Measurements from ENCODE around the gene OPRD1. TPM values are rescaled to one million over a fixed set of nuclear protein-coding genes. Genes with fewer than 3 reads are reported as not detected.
"Not testable (repeated sequence)": the region's sequence is repeated elsewhere in the genome, so short reads cannot be mapped to it uniquely, and the experiment has no call there.

The OPRD1 gene
- not detected for total RNA-seq

DNA sequence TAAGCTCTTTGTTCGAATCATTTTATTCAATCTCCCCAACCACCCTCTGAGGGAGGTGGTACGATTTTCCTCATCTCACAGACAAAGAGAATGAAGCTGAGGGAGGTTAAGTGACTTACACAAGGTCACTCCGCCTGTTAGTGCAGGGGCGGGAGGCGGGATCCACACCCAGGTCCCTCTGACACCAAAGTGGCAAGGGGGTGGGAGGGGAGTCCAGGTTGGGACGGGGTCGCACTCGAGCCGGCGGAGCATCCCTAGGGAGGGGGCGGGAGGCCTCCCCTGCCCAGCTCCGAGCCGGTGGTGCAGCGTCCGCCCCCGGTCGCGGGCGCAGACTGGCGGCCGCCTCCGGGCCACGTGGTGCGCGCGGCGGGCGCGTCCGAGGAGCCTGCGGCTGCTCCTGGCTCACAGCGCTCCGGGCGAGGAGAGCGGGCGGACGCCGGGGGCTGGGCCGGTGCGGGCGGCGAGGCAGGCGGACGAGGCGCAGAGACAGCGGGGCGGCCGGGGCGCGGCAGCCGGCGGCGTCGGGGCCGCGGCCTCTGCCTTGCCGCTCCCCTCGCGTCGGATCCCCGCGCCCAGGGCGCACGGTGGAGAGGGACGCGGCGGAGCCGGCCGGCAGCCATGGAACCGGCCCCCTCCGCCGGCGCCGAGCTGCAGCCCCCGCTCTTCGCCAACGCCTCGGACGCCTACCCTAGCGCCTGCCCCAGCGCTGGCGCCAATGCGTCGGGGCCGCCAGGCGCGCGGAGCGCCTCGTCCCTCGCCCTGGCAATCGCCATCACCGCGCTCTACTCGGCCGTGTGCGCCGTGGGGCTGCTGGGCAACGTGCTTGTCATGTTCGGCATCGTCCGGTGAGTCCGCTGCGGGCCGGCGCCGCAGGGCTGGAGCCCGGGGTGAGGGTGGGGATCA, at the start of gene OPRD1:
TSS of gene OPRD1 (plus strand) at position 405 of the 903 bp plus-strand sequence. CDS start at position 619, 214 bp downstream.
- H3K27me3 ChIP-seq (ENCODE audit: insufficient read depth, low read length) = peaks cover 33% of the 10 kb centered on the region
- no peaks in the 10 kb centered on the region for H3K4me1 ChIP-seq (ENCODE audit: insufficient read depth, low read length)
- H3K9me3 ChIP-seq (ENCODE audit: low read depth, low read length) = no peaks in the 10 kb centered on the region
- no peak within 1 kb of the TSS for H3K4me3 ChIP-seq (ENCODE audit: low read length)

DNA sequence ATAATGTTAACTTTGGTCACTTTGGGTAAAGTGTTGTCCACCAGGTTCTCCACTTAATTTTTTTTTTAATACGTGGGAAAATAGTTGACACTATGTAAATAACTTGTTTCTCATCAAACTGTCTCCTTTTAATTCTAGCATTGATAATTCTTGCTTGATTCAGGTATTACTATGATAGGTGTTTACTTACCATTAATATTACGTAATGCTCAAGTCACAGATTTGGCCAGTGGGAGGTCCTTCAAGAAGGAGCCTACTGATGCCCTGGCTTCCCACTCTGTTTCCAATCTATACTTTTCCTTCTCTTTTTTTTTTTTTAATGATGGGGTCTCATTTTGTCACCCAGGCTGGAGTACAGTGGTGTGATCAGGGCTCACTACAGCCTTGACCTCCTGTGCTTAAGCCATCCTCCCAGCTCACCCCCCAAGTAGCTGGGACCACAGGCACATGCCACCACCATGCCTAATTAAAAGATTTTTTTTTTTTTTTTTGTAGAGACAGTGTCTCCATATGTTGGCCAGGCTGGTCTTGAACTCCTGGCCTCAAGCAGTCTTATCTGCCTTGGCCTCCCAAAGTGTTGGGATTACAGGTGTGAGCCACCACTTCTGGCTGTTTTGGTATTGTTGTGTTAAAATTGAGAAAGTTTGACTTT, 45.3 kb upstream of the OPRD1 start:
- H3K4me1 ChIP-seq (ENCODE audit: insufficient read depth, low read length) = no peaks in the 10 kb centered on the region
- no peaks in the 10 kb centered on the region for H3K9me3 ChIP-seq (ENCODE audit: low read depth, low read length)
- H3K4me3 ChIP-seq (ENCODE audit: low read length) = no peak overlapping the region
- H3K27me3 ChIP-seq (ENCODE audit: insufficient read depth, low read length) = no peaks in the 10 kb centered on the region

DNA sequence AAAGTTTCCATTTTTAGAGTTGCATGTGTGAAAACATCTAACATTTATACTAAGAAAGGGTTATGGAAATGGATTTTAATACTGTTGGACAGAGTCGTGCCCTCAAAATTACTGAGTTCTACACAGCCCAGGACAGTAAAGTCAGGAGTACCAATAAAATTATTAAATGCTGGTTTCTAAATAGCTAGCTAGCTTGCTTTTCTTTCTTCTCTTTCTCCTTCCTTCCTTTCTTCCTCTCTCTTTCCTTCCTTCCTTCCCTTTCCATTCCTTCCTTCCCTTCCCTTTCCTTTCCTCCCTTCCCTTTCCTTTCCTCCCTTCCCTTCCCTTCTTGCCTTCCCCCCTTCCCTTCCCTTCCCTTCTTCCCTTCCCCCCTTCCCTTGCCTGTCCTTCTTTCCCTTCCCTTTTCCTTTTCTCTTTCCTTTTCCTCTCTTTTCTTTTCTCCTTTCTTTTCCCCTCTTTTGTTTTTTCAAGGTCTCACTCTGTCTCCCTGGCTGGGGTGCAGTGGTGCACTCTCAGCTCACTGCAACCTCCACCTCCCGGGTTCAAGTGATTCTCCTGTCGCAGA, 41.3 kb upstream of the OPRD1 start:
- no peaks in the 10 kb centered on the region for H3K27me3 ChIP-seq (ENCODE audit: insufficient read depth, low read length)
- no peak overlapping the region for H3K4me3 ChIP-seq (ENCODE audit: low read length)
- H3K9me3 ChIP-seq (ENCODE audit: low read depth, low read length) = no peaks in the 10 kb centered on the region
- H3K4me1 ChIP-seq (ENCODE audit: insufficient read depth, low read length) = peaks cover 14% of the 10 kb centered on the region

DNA sequence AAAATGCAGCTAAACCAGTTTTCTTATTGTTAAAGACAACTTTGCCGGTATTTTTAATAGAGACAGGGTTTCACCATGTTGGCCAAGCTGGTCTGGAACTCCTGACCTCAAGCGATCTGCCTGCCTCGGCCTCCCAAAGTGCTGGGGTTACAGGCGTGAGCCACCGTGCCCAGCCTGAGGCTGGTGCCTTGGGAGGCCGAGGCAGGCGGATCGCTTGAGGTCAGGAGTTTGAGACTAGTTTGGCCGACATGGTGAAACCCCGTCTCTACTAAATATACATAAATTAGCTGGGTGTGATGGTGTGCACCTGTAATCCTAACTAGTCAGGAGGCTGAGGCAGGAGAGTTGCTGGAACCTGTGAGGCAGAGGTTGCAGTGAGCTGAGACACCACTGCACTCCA, 40.0 kb upstream of the OPRD1 start:
- H3K4me1 ChIP-seq (ENCODE audit: insufficient read depth, low read length) = peaks cover 15% of the 10 kb centered on the region
- H3K9me3 ChIP-seq (ENCODE audit: low read depth, low read length); H3K4me3 ChIP-seq (ENCODE audit: low read length); H3K27me3 ChIP-seq (ENCODE audit: insufficient read depth, low read length): not testable (repeated sequence)

DNA sequence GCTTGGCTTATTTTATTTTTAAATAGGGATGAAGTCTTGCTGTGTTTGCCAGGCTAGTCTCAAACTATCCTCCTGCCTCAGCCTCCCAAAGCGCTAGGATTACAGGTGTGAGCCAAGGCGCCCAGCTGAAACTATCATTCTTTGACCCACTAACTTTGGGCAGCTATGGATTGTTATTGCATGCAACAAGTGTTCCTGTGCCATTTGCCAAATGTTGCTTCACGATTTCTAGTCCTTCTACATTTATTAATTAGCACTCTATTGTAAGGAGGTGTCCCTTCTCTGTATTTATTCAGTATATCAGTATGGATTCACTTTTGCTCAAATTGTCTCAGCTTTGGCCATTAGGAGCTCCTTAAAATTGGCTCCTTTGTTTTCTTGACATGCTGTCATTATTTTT, 38.9 kb upstream of the OPRD1 start:
- Histone ChIP-seq H3K27me3 (ENCODE audit: insufficient read depth, low read length) (no peaks in the 10 kb centered on the region), H3K4me3 (ENCODE audit: low read length) (no peak overlapping the region), H3K4me1 (ENCODE audit: insufficient read depth, low read length) (peaks cover 15% of the 10 kb centered on the region), H3K9me3 (ENCODE audit: low read depth, low read length) (no peaks in the 10 kb centered on the region)

DNA sequence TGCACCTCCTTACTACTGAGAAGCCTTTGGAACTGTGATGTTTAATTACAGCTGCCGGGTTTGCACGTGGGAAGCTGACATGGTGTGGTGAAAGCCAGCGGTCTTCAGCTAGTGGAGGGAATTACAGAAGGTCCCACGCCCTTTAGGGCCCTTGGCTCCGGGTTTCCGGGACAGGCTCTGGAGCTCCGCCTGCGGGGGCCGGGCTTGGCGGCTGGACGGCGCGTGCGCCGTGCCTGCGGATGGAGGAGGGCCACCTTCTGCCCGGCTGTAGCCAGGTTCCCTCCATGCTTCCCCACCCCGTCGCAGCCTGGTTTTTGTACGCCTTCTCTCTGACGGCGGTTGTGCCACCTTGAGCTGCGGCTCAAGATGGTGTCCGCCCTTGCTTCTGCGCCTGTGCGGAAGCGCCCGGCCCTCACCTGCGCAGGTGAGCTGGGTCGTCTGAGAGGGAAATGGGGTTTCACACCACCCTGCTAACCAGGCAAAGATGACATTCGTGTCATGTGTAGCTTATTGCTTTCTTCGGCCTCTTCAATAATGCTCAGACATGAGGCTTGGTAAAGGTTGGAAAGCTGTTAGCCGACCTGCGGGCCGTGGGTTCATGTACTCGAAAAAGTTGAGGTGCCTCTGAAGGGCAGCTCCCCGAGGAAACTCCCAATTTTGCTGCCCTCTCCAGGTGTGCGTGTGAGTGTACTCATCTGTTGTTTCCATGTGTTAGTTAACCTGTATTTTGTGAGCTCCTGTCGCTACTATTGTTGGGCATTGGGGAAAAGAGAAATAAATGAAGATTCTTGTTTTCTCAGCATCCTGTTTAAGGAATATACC, 36.6 kb upstream of the OPRD1 start:
- no peaks in the 10 kb centered on the region for H3K27me3 ChIP-seq (ENCODE audit: insufficient read depth, low read length)
- H3K4me1 ChIP-seq (ENCODE audit: insufficient read depth, low read length) = peaks cover 29% of the 10 kb centered on the region
- no peaks in the 10 kb centered on the region for H3K9me3 ChIP-seq (ENCODE audit: low read depth, low read length)
- H3K4me3 ChIP-seq (ENCODE audit: low read length) = peak overlapping the region; percentile 41

DNA sequence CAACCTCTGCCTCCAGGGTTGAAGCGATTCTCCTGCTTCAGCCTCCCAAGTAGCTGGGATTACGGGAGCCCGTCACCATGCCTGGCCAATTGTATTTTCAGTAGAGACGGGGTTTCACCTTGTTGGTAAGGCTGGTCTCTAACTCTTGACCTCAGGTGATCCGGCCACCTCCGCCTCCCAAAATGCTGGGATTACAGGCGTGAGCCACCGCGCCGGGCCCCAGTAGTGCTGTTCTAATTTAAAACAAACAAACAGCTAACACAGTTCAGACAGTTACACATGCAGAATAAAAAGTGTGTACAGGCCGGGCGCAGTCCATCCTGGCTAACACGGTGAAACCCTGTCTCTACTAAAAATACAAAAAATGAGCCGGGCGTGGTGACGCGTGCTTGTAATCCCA, 35.6 kb upstream of the OPRD1 start:
- no peaks in the 10 kb centered on the region for H3K27me3 ChIP-seq (ENCODE audit: insufficient read depth, low read length)
- H3K9me3 ChIP-seq (ENCODE audit: low read depth, low read length) = no peaks in the 10 kb centered on the region
- peaks cover 31% of the 10 kb centered on the region for H3K4me1 ChIP-seq (ENCODE audit: insufficient read depth, low read length)
- H3K4me3 ChIP-seq (ENCODE audit: low read length) = no peak overlapping the region

DNA sequence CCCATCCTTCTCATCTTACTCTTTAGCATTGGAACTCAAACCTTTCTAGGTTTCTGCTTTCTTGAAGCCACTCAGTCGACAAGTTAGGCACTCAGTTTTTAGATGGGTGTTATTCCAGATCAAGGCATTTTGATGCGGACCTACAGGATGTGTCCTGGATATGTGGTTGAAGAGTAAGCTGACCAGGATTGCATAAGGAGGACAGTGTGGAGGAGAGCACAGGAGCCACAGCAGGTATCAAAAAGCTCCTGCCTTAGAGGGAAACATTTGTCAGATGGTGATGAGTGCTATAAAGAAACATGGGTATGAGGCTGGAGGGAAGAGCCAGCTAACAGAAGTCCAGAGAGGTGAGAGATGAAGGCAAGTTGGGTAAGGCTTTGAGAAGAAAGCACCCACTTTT, 33.9 kb upstream of the OPRD1 start:
- no peaks in the 10 kb centered on the region for H3K27me3 ChIP-seq (ENCODE audit: insufficient read depth, low read length)
- H3K4me3 ChIP-seq (ENCODE audit: low read length) = no peak overlapping the region
- peaks cover 31% of the 10 kb centered on the region for H3K4me1 ChIP-seq (ENCODE audit: insufficient read depth, low read length)
- no peaks in the 10 kb centered on the region for H3K9me3 ChIP-seq (ENCODE audit: low read depth, low read length)

DNA sequence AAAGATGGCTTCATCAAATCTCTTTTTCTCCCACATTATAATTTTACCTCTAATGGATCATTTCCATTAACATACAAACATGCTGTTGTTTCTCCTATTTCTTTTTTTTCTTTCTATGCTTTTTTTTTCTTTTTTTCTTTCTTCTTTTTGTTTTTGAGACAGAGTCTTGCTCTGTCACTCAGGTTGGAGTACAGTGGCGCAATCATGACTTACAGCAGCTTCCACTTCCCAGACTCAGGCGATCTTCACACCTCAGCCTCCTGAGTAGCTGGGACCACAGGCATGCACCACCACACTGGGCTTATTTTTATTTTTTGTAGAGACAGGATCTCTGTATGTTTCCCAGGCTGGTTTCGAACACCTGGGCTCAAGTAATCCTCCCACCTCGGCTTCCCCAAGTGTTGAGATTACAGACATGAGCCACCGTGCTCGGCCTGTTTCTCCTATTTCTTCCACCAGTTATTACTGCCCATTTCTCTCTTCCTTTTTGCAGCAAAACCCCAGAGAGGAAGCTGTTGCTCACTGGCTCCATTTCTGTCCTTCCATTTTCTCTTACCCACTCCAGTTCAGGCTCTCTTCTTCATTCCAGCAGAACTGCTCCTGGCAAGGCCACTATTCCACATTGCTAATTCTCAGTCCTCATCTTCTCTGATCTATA, 32.1 kb upstream of the OPRD1 start:
- no peak overlapping the region for H3K4me3 ChIP-seq (ENCODE audit: low read length)
- H3K27me3 ChIP-seq (ENCODE audit: insufficient read depth, low read length) = no peaks in the 10 kb centered on the region
- no peaks in the 10 kb centered on the region for H3K9me3 ChIP-seq (ENCODE audit: low read depth, low read length)
- H3K4me1 ChIP-seq (ENCODE audit: insufficient read depth, low read length) = peaks cover 24% of the 10 kb centered on the region

DNA sequence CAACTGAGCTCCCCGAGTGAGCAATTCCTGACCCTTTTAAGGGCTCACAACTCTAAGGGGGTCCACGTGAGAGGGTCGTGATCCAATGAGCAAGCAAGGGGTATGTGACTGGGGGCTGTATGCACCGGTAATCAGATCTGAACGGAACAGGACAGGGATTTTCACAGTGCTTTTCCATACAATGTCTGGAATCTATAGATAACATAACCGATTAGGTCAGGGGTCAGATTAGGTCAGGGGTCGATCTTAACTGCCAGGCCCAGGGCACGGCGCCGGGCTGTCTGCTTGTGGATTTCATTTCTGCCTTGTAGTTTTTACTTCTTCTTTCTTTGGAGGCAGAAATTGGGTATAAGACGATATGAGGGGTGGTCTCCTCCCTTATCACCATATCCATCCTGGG, 30.7 kb upstream of the OPRD1 start:
- Histone ChIP-seq H3K27me3 (ENCODE audit: insufficient read depth, low read length) (no peaks in the 10 kb centered on the region), H3K4me3 (ENCODE audit: low read length) (no peak overlapping the region), H3K9me3 (ENCODE audit: low read depth, low read length) (no peaks in the 10 kb centered on the region), H3K4me1 (ENCODE audit: insufficient read depth, low read length) (peaks cover 24% of the 10 kb centered on the region)

DNA sequence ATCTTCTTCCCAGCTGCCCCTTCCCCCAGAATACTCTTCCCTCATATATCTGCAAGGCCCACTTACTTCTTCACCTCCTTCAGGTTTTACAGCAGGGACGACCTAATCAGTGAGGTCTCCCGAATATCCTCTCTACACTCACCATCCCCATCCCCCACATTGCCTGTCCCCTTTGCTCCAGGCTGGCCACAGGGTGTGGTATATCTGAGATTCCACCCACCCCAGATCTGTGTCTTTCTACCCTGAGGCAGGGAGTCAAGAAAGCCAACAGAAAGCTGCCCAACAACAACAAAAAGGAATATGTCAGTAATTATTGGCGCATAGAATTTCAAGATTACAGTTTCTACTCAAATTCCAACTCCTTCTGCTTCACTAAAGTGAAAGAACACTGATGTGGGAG, 30.0 kb upstream of the OPRD1 start:
- Histone ChIP-seq H3K4me1 (ENCODE audit: insufficient read depth, low read length) (peaks cover 24% of the 10 kb centered on the region), H3K9me3 (ENCODE audit: low read depth, low read length) (no peaks in the 10 kb centered on the region), H3K4me3 (ENCODE audit: low read length) (no peak overlapping the region), H3K27me3 (ENCODE audit: insufficient read depth, low read length) (no peaks in the 10 kb centered on the region)

DNA sequence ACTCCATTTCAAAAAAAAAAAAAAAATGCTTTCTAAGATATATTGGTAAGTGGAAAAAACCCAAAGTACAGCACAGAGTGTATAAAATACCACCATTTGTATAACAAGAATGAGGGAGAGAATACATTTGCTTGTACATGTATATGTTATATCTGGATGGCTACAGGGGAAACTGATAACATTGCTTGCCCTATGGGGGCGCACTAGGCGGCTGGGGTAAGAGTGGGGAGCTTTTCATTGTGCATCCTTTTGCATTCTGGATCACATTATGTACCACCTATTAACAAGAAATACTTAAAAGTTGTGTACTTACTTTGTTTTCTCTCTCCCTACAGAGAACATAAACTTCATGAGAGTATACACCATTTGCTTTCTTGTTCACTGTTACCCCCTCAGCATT, 28.6 kb upstream of the OPRD1 start:
- Histone ChIP-seq H3K27me3 (ENCODE audit: insufficient read depth, low read length) (no peaks in the 10 kb centered on the region), H3K4me1 (ENCODE audit: insufficient read depth, low read length) (peaks cover 24% of the 10 kb centered on the region), H3K4me3 (ENCODE audit: low read length) (no peak overlapping the region), H3K9me3 (ENCODE audit: low read depth, low read length) (no peaks in the 10 kb centered on the region)

DNA sequence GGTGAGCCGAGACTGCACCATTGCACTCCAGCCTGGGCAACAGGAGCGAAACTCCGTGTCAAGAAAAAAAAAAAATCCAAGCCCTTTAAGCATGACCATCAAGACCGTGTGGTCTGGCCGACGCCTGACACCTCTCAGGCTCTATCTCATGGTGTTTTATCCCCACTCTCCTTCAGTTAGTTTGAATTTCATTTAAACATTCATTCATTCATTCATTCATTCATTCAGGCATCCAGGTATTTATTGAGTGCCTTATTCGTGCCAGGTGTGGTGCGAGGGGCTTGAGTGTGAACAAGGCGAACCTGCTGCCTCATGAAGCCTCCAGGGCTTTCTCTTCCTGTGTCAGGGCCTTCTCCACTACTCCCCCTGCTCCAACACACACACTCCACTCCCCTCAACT, 22.6 kb upstream of the OPRD1 start:
- H3K4me3 ChIP-seq (ENCODE audit: low read length) = no peak overlapping the region
- H3K9me3 ChIP-seq (ENCODE audit: low read depth, low read length) = no peaks in the 10 kb centered on the region
- H3K4me1 ChIP-seq (ENCODE audit: insufficient read depth, low read length) = peaks cover 8% of the 10 kb centered on the region
- no peaks in the 10 kb centered on the region for H3K27me3 ChIP-seq (ENCODE audit: insufficient read depth, low read length)

DNA sequence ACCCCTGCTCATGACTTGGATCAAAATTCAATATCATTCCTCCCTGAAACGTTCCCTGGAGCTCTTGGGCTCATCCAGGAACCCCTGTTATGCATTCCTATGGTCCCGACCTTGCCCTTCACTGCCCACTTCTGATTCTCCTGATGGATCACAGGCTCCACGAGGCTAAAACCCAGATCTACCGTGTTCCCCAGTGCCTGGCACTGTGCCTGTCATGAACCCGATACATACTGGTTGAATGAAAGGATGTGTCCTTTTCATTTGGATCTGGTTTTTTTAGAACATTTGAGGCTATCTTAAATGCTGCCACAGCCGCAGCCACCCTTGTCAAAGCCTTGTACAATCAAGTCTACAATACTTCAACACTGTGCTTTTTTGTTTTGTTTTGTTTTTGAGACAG, 22.2 kb upstream of the OPRD1 start:
- H3K9me3 ChIP-seq (ENCODE audit: low read depth, low read length) = no peaks in the 10 kb centered on the region
- H3K4me1 ChIP-seq (ENCODE audit: insufficient read depth, low read length) = peaks cover 8% of the 10 kb centered on the region

More for the DNA sequence above, 22.2 kb upstream of the OPRD1 start:
- Histone ChIP-seq H3K27me3 (ENCODE audit: insufficient read depth, low read length) (no peaks in the 10 kb centered on the region), H3K4me3 (ENCODE audit: low read length) (no peak overlapping the region)

Data from mononuclear cell (primary cell).